HepG2 (cell line): Measurements from ENCODE around the gene TM2D1. TPM values are rescaled to one million over a fixed set of nuclear protein-coding genes. Genes with fewer than 3 reads are reported as not detected.

Source experiments
- ATAC-seq: fragments of 200-7000 bp; cut with Tn5 transposase; 3 replicates; pipeline ENCODE4 v1.9.1; 2020; ENCODE audit warnings: mild to moderate bottlenecking, moderate library complexity
- BruUV-seq: library from RNA; stranded (reverse); fragments of 400-500 nt; replicated peaks from 2 replicates; lab custom pipeline; 2021; lab: Mats Ljungman, UMichigan
- CTCF ChIA-PET: fragments of 300-600 bp; formaldehyde crosslinking; extraction: SDS; loops from one replicate; lab custom pipeline; 2021; ENCODE audit warnings: low total read pairs, inconsistent platforms, low intra/inter-chr PET ratio; lab: Yijun Ruan, JAX
- POLR2A ChIA-PET: fragments of 350-600 bp; sonication (Branson Sonifier 250); formaldehyde crosslinking; loops from one replicate; lab custom pipeline; 2020; ENCODE audit warnings: antibody characterized with exemption, inconsistent platforms; lab: Yijun Ruan, JAX
- DNase-seq: peaks from one replicate; pipeline ENCODE4 v3.0.0-alpha.2; 2015; ENCODE audit warnings: low spot score
- FAIRE-seq: peaks from 3 replicates; lab custom pipeline; 2011; peaks lifted over from hg19 to GRCh38; lab: Jason Lieb, UNC
- H2AFZ ChIP-seq: one replicate; pipeline ENCODE4 v1.6.1; 2011; ENCODE audit warnings: low read length, inconsistent platforms
- H3K27ac ChIP-seq: fragments of 300-600 bp; 3 replicates; pipeline ENCODE4 v1.8.0; 2011; ENCODE audit warnings: mixed run types, mild to moderate bottlenecking, mixed read lengths, low read length, inconsistent platforms; ENCODE audit not compliant: insufficient read depth; ENCODE audit errors: extremely low read length
- H3K27me3 ChIP-seq, 2 experiments: fragments of 200-600 bp in 1 of 2; 2 replicates in 1 of 2; 3 replicates in 1 of 2; pipeline versions ENCODE4 v1.6.0 to v1.8.0; 2011; ENCODE audit warnings: low read length in 2 of 2, mild to moderate bottlenecking in 2 of 2, moderate library complexity in 2 of 2, inconsistent platforms in 1 of 2; ENCODE audit not compliant: insufficient read depth in 2 of 2, control insufficient read depth in 1 of 2
- H3K36me3 ChIP-seq, 2 experiments: fragments of 200-600 bp in 1 of 2; replicated peaks in 1 of 2; 2 replicates in 1 of 2; 3 replicates in 1 of 2; pipeline versions ENCODE4 v1.5.1 to v1.8.0; 2011; ENCODE audit warnings: low read length in 2 of 2, inconsistent platforms in 1 of 2; ENCODE audit not compliant: insufficient read depth in 2 of 2, control insufficient read depth in 1 of 2
- H3K4me1 ChIP-seq: 2 replicates; pipeline ENCODE4 v1.5.1; 2012; ENCODE audit warnings: low read length, inconsistent platforms; ENCODE audit not compliant: insufficient read depth
- H3K4me2 ChIP-seq: 2 replicates; pipeline ENCODE4 v1.6.0; 2011; ENCODE audit warnings: low read depth, low read length, inconsistent platforms
- H3K4me3 ChIP-seq, 3 experiments: fragments of 200-600 bp in 1 of 3; sonication (generic), shearing (Covaris generic) in 1 of 3; replicated peaks in 1 of 3; 2 replicates each; pipeline ENCODE4 v1.5.1; 2011 to 2016; ENCODE audit warnings: low read length in 3 of 3, inconsistent platforms in 2 of 3, low read depth in 2 of 3, mild to moderate bottlenecking in 2 of 3, control low read depth in 1 of 3, mixed read lengths in 1 of 3; ENCODE audit not compliant: insufficient read depth in 1 of 3
- H3K79me2 ChIP-seq: one replicate; pipeline ENCODE4 v1.6.1; 2011; ENCODE audit warnings: low read length, inconsistent platforms; ENCODE audit not compliant: insufficient read depth
- H3K9ac ChIP-seq: 2 replicates; pipeline ENCODE4 v1.6.0; 2011; ENCODE audit warnings: mild to moderate bottlenecking, low read depth, low read length, inconsistent platforms; ENCODE audit not compliant: insufficient read depth
- H3K9me3 ChIP-seq: 2 replicates; pipeline ENCODE4 v1.5.1; 2012; ENCODE audit warnings: mild to moderate bottlenecking, low read length
- H4K20me1 ChIP-seq: 2 replicates; pipeline ENCODE4 v1.6.0; 2011; ENCODE audit warnings: inconsistent platforms, mild to moderate bottlenecking, low read length, moderate library complexity; ENCODE audit not compliant: insufficient read depth
- ATAD3A ChIP-seq: sonication (generic); formaldehyde crosslinking; IDR thresholded peaks from 2 replicates; pipeline ENCODE4 v1.4.0; 2020; ENCODE audit warnings: missing genetic modification reagents
- BRF2 ChIP-seq: sonication (generic); formaldehyde crosslinking; IDR thresholded peaks from 2 replicates; pipeline ENCODE4 v1.8.1; 2022; ENCODE audit warnings: mild to moderate bottlenecking, missing genetic modification reagents
- HDAC1 ChIP-seq: sonication (generic); formaldehyde crosslinking; IDR thresholded peaks from 2 replicates; pipeline ENCODE4 v1.5.1; 2020; ENCODE audit warnings: mild to moderate bottlenecking, missing genetic modification reagents
- IRF2 ChIP-seq: IDR thresholded peaks from 2 replicates; pipeline ENCODE4 v1.6.1; 2018; ENCODE audit warnings: missing genetic modification reagents, missing compliant biosample characterization
- MED8 ChIP-seq: sonication (generic); formaldehyde crosslinking; IDR thresholded peaks from 2 replicates; pipeline ENCODE4 v1.8.1; 2023; ENCODE audit warnings: mild to moderate bottlenecking, missing genetic modification reagents; ENCODE audit not compliant: insufficient replicate concordance
- MXD1 ChIP-seq: sonication (generic); formaldehyde crosslinking; IDR thresholded peaks from 2 replicates; pipeline ENCODE4 v1.4.0; 2020; ENCODE audit warnings: mild to moderate bottlenecking, missing genetic modification reagents
- SMYD3 ChIP-seq: sonication (generic); formaldehyde crosslinking; IDR thresholded peaks from 2 replicates; pipeline ENCODE4 v1.8.1; 2023; ENCODE audit warnings: mild to moderate bottlenecking, missing genetic modification reagents
- XBP1 ChIP-seq: sonication (generic); formaldehyde crosslinking; IDR thresholded peaks from 2 replicates; pipeline ENCODE4 v1.5.0; 2020; ENCODE audit warnings: missing genetic modification reagents
- ZMYM2 ChIP-seq: sonication (generic); formaldehyde crosslinking; IDR thresholded peaks from 2 replicates; pipeline ENCODE4 v1.8.0; 2022; ENCODE audit warnings: mild to moderate bottlenecking, missing genetic modification reagents
- ZMYM3 ChIP-seq: sonication (generic); formaldehyde crosslinking; IDR thresholded peaks from 2 replicates; pipeline ENCODE4 v1.5.1; 2020; ENCODE audit warnings: mild to moderate bottlenecking, missing genetic modification reagents
- ZNF253 ChIP-seq: sonication (generic); formaldehyde crosslinking; IDR thresholded peaks from 2 replicates; pipeline ENCODE4 v1.8.0; 2022; ENCODE audit warnings: mild to moderate bottlenecking, missing genetic modification reagents, borderline replicate concordance
- ZNF33A ChIP-seq: sonication (generic); formaldehyde crosslinking; IDR thresholded peaks from 2 replicates; pipeline ENCODE4 v1.5.1; 2020; ENCODE audit warnings: missing genetic modification reagents, mild to moderate bottlenecking, moderate library complexity, borderline replicate concordance
- ZNF468 ChIP-seq: sonication (generic); formaldehyde crosslinking; IDR thresholded peaks from 2 replicates; pipeline ENCODE4 v1.8.0; 2022; ENCODE audit warnings: mild to moderate bottlenecking, moderate library complexity, missing genetic modification reagents
- ZNF615 ChIP-seq: sonication (generic); formaldehyde crosslinking; IDR thresholded peaks from 2 replicates; pipeline ENCODE4 v1.5.0; 2020; ENCODE audit warnings: mild to moderate bottlenecking, missing genetic modification reagents, borderline replicate concordance
- ZNF773 ChIP-seq: sonication (generic); formaldehyde crosslinking; IDR thresholded peaks from 2 replicates; pipeline ENCODE4 v1.4.0; 2020; ENCODE audit warnings: missing genetic modification reagents, borderline replicate concordance
- WGBS: methylation state at CpG from one replicate; pipeline ENCODE4 v1.1.6; 2017; ENCODE audit warnings: low lambda C conversion rate; 5-methylcytosine and 5-hydroxymethylcytosine counted together
- in situ Hi-C: cut with HindIII; loops from 2 replicates; pipeline ENCODE4 v1.10.0; 2017; ENCODE audit warnings: low pct_unique_long_range_greater_than_20kb; ENCODE audit not compliant: extremely low pct_ligation_motif_present
- intact Hi-C: fragments of 100-400 bp; cut with micrococcal nuclease; formaldehyde crosslinking; loops from one replicate; pipeline ENCODE4 v1.10.0; 2022; ENCODE audit not compliant: unreplicated experiment
- polyA plus RNA-seq, 8 experiments: library from polyadenylated mRNA; depleted of rRNA in 3 of 8; stranded (reverse) in 7 of 8; unstranded in 1 of 8; fragments of >200 nt; fragmentation: Illumina TruSeq in 4 of 8; extraction: Trizol in 4 of 8; gene quantifications; 2 replicates each; pipeline versions ENCODE4 v1.2.1 to v1.2.3, GENCODE V29; 2011 to 2016; ENCODE audit warnings: low read depth in 4 of 8, missing spikeins in 1 of 8, mixed read lengths in 1 of 8; ENCODE audit not compliant: insufficient read depth in 1 of 8
- total RNA-seq, 5 experiments: library from RNA; depleted of rRNA; stranded (reverse); fragments of >200 nt; fragmentation: Illumina TruSeq; extraction: Trizol; gene quantifications; 2 replicates each; pipeline ENCODE4 v1.2.3, GENCODE V29; 2016; ENCODE audit warnings: low read depth in 1 of 5
- TF ChIP-seq, protein P1 (sequence below): sonication (generic); formaldehyde crosslinking; IDR thresholded peaks from 2 replicates; pipeline ENCODE4 v1.5.1; 2020; ENCODE audit warnings: mild to moderate bottlenecking, missing genetic modification reagents, moderate library complexity
- TF ChIP-seq, protein P2 (sequence below): sonication (generic); formaldehyde crosslinking; IDR thresholded peaks from 2 replicates; pipeline ENCODE4 v1.8.1; 2023; ENCODE audit warnings: missing genetic modification reagents, mild to moderate bottlenecking, borderline replicate concordance

Gene TM2D1
- total and polyA plus RNA-seq, 2 of the 13 experiments (the other 11 are each of a cell fraction or from before 2014, with no cell fraction given), result 26.6 to 49.0 TPM

- TF ChIP-seq, protein P1, sequence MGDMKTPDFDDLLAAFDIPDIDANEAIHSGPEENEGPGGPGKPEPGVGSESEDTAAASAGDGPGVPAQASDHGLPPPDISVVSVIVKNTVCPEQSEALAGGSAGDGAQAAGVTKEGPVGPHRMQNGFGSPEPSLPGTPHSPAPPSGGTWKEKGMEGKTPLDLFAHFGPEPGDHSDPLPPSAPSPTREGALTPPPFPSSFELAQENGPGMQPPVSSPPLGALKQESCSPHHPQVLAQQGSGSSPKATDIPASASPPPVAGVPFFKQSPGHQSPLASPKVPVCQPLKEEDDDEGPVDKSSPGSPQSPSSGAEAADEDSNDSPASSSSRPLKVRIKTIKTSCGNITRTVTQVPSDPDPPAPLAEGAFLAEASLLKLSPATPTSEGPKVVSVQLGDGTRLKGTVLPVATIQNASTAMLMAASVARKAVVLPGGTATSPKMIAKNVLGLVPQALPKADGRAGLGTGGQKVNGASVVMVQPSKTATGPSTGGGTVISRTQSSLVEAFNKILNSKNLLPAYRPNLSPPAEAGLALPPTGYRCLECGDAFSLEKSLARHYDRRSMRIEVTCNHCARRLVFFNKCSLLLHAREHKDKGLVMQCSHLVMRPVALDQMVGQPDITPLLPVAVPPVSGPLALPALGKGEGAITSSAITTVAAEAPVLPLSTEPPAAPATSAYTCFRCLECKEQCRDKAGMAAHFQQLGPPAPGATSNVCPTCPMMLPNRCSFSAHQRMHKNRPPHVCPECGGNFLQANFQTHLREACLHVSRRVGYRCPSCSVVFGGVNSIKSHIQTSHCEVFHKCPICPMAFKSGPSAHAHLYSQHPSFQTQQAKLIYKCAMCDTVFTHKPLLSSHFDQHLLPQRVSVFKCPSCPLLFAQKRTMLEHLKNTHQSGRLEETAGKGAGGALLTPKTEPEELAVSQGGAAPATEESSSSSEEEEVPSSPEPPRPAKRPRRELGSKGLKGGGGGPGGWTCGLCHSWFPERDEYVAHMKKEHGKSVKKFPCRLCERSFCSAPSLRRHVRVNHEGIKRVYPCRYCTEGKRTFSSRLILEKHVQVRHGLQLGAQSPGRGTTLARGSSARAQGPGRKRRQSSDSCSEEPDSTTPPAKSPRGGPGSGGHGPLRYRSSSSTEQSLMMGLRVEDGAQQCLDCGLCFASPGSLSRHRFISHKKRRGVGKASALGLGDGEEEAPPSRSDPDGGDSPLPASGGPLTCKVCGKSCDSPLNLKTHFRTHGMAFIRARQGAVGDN (CRISPR knock-in tag), result no peak
- 0 out of 2 replicates have a peak, but pooled peaks have one; percentile 10 for TF ChIP-seq ZMYM2 (CRISPR knock-in tag)
- no peak for TF ChIP-seq XBP1 (CRISPR knock-in tag)
- no peak for TF ChIP-seq ATAD3A (CRISPR knock-in tag)
- TF ChIP-seq HDAC1 (CRISPR knock-in tag), result no peak
- TF ChIP-seq IRF2, result no peak
- TF ChIP-seq ZMYM3 (CRISPR knock-in tag), result peak; percentile 61
- TF ChIP-seq, protein P2, sequence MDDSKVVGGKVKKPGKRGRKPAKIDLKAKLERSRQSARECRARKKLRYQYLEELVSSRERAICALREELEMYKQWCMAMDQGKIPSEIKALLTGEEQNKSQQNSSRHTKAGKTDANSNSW, result no peak
Observed at GRCh38 chr1:61740751-61741700, 16.1 kb upstream of the TM2D1 start (continued).

DNA sequence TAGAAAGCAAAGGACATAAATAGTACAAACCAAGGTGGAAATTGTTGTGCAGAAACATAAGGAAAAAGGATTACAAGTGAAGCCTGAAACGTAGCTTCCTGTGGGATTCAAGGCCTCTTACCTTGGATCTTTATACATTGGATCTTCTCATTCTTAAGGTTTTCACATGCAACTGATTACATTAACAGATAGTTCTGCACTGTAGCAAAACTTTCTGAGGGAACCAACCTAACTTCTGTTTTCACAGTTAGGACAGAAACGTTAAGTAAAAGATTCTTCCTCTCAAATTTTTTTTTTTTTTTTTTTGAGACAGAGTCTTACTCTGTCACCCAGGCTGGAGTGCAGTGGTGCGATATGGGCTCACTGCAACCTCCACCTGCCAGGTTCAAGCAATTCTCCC lies 7.8 kb upstream of the TM2D1 start:
- in situ Hi-C loops, result no loop called here
- H3K4me3 ChIP-seq, result no peak overlapping the region
- H3K79me2 ChIP-seq, result no peaks in the 10 kb centered on the region
- H3K9me3 ChIP-seq, result no peaks in the 10 kb centered on the region
- H3K9ac ChIP-seq, result no peak overlapping the region
- H3K27me3 ChIP-seq, result no peaks in the 10 kb centered on the region
- intact Hi-C loops, result no loop called here
- H3K27ac ChIP-seq, result no peak overlapping the region
- H4K20me1 ChIP-seq, result no peaks in the 10 kb centered on the region
- DNase-seq (no peak), FAIRE-seq (no peak), ATAC-seq (no peak)
- peaks cover 18% of the 10 kb centered on the region for H3K4me1 ChIP-seq
- no peak overlapping the region for H2AFZ ChIP-seq
- no peak overlapping the region for H3K4me2 ChIP-seq
- H3K36me3 ChIP-seq, result no peaks in the 10 kb centered on the region
- ChIA-PET POLR2A (no interaction called here), CTCF (no interaction called here)
- 19% methylated on average over 3 of the region's 3 CpGs for WGBS
- BruUV-seq, result no TSS peak
- no peak for TF ChIP-seq ZNF773 (CRISPR knock-in tag)
- TF ChIP-seq ZNF468 (CRISPR knock-in tag), result no peak
- no peak for TF ChIP-seq MXD1 (CRISPR knock-in tag)
- TF ChIP-seq MED8 (CRISPR knock-in tag), result no peak
- TF ChIP-seq SMYD3 (CRISPR knock-in tag), result no peak
- TF ChIP-seq ZNF615 (CRISPR knock-in tag), result no peak
- no peak for TF ChIP-seq BRF2
- TF ChIP-seq ZNF253 (CRISPR knock-in tag), result no peak
- no peak for TF ChIP-seq ZNF33A
